ENCODE measurements around the gene MN1.

- TF ChIP-seq CTCF (IDR thresholded peaks at IDR 0.05): no peak
- TF ChIP-seq POLR2A (IDR thresholded peaks at IDR 0.05): no peak
- no peak for TF ChIP-seq POLR2AphosphoS5 (IDR thresholded peaks at IDR 0.05; ENCODE audit: insufficient read depth in 1 of 2, low read depth in 1 of 2)
Observed at GRCh38 chr22:27832606-27833005, 31.1 kb upstream of the MN1 start.

Measured in vagina (tissue), 2 donors.